ENCODE measurements around the gene ICE2. TPM values are rescaled to one million over a fixed set of nuclear protein-coding genes. Genes with fewer than 3 reads are reported as not detected.

The ICE2 gene
- total and polyA plus RNA-seq, 2 experiments from 2014 or later: 64.2 to 64.3 TPM

DNA sequence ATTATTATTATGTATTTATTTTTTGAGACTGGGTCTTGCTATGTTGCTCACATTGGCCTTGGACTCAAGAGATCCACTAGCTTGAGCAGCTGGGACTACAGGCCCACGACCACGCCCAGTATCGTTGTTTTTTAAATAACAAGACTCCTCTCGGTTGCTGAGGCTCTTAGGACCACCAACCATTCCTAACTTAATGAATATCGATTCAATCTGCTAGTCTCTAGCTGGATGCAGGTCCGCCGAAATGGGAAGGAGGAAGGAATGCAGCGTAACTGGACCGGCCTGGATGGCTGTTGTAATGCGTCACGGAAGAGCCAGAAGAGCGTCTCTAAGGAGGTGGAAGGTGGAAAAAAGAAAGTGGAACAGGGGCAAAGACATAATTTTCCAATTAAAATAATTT, 82.8 kb downstream of the ICE2 start:
- peaks cover 54% of the 10 kb centered on the region for H3K79me2 ChIP-seq (replicated peaks; ENCODE audit: insufficient read depth)
- H3K4me1 Mint-ChIP-seq: peaks cover 70% of the 10 kb centered on the region
- no peaks in the 10 kb centered on the region; the same call in 1 of the 3 replicates for H3K36me3 Mint-ChIP-seq (ENCODE audit: low read depth)
- ATAC-seq (peak; percentile 2; the same call in 1 of the 3 replicates), DNase-seq (ENCODE audit: low spot score) (peak; percentile 81)
- H3K4me2 ChIP-seq: peak overlapping the region; percentile 83
- H3K9me2 ChIP-seq (ENCODE audit: insufficient read depth): no peaks in the 10 kb centered on the region
- H4K20me1 ChIP-seq (replicated peaks; ENCODE audit: insufficient read depth): peaks cover 12% of the 10 kb centered on the region; the same call in 1 of the 2 replicates
- H3K27me3 ChIP-seq (ENCODE audit: insufficient read depth): peaks cover 20% of the 10 kb centered on the region
- peak overlapping the region; percentile 83 for H3K4me3 Mint-ChIP-seq
- no peak overlapping the region for H3K27ac Mint-ChIP-seq
- peaks cover 6% of the 10 kb centered on the region; the same call in 1 of the 2 replicates for H3F3A ChIP-seq (replicated peaks; ENCODE audit: low read depth)
- H3K4me3 ChIP-seq: peak overlapping the region; percentile 92; the same call in 1 of the 2 replicates
- no peaks in the 10 kb centered on the region for H3K36me3 ChIP-seq (ENCODE audit: insufficient read depth)
- TF ChIP-seq ZNF114 (CRISPR knock-in tag; IDR thresholded peaks at IDR 0.05): no peak
- no peaks in the 10 kb centered on the region for H3K9me3 Mint-ChIP-seq
- H3K27me3 Mint-ChIP-seq (ENCODE audit: insufficient read depth, low read depth, poor library complexity): peaks cover 12% of the 10 kb centered on the region
- H3K27ac ChIP-seq (ENCODE audit: low read depth): no peak overlapping the region
- peaks cover 62% of the 10 kb centered on the region for H3K4me1 ChIP-seq (ENCODE audit: insufficient read depth)
- no peak overlapping the region for H2AFZ ChIP-seq

DNA sequence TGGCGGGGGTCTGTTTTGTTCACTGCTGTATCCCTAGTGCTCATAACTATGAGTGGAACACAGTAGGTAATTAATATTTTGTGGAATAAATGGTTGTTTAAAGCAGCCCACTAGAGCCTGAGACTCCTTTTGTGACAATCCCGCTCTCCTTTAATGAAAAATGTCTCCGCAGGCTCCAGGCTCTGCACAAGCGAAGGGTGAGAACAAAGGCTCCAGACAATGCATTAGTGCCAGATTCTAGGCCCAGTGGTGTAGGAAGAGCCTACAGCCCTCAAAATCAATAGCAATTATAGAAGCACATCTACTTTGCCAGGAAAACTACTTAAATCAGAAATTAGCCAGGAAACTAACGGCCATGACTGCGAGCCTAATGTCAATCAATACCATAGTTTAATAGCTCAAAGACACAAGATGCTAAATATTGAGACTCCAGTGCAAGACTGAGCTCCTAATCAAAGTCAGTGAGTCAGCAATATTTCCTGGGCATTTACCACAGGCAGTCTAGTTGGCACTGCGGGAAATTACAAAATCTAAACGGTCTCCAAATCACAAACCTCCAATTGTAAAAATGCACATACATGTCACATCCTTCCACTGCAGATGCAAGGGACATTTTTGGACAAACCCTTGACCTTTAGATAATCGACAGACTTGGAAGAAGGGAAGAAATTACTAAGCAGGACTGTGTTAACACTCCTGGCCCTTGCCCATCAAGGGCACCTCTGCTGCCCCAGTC, 83.5 kb downstream of the ICE2 start:
- H3K4me1 ChIP-seq (ENCODE audit: insufficient read depth): peaks cover 62% of the 10 kb centered on the region
- ATAC-seq: no peak
- peaks cover 60% of the 10 kb centered on the region for H3K79me2 ChIP-seq (replicated peaks; ENCODE audit: insufficient read depth)
- Mint-ChIP-seq H3K9me3 (no peaks in the 10 kb centered on the region), H3K27me3 (ENCODE audit: insufficient read depth, low read depth, poor library complexity) (peaks cover 12% of the 10 kb centered on the region), H3K36me3 (ENCODE audit: low read depth) (no peaks in the 10 kb centered on the region; the same call in 1 of the 3 replicates), H3K4me3 (no peak overlapping the region), H3K4me1 (peaks cover 69% of the 10 kb centered on the region), H3K27ac (no peak overlapping the region)
- no peaks in the 10 kb centered on the region for H3K9me2 ChIP-seq (ENCODE audit: insufficient read depth)
- H3F3A ChIP-seq (replicated peaks; ENCODE audit: low read depth): peaks cover 6% of the 10 kb centered on the region; the same call in 1 of the 2 replicates
- H3K36me3 ChIP-seq (ENCODE audit: insufficient read depth): no peaks in the 10 kb centered on the region
- no peak overlapping the region for H3K27ac ChIP-seq (ENCODE audit: low read depth)
- H3K4me2 ChIP-seq: peak overlapping the region; percentile 83; the same call in 1 of the 2 replicates
- H2AFZ ChIP-seq: no peak overlapping the region
- no peak for DNase-seq (ENCODE audit: low spot score)
- no peak overlapping the region for H3K4me3 ChIP-seq
- H4K20me1 ChIP-seq (replicated peaks; ENCODE audit: insufficient read depth): peaks cover 12% of the 10 kb centered on the region; the same call in 1 of the 2 replicates
- H3K27me3 ChIP-seq (ENCODE audit: insufficient read depth): peaks cover 20% of the 10 kb centered on the region
- TF ChIP-seq, protein P1, sequence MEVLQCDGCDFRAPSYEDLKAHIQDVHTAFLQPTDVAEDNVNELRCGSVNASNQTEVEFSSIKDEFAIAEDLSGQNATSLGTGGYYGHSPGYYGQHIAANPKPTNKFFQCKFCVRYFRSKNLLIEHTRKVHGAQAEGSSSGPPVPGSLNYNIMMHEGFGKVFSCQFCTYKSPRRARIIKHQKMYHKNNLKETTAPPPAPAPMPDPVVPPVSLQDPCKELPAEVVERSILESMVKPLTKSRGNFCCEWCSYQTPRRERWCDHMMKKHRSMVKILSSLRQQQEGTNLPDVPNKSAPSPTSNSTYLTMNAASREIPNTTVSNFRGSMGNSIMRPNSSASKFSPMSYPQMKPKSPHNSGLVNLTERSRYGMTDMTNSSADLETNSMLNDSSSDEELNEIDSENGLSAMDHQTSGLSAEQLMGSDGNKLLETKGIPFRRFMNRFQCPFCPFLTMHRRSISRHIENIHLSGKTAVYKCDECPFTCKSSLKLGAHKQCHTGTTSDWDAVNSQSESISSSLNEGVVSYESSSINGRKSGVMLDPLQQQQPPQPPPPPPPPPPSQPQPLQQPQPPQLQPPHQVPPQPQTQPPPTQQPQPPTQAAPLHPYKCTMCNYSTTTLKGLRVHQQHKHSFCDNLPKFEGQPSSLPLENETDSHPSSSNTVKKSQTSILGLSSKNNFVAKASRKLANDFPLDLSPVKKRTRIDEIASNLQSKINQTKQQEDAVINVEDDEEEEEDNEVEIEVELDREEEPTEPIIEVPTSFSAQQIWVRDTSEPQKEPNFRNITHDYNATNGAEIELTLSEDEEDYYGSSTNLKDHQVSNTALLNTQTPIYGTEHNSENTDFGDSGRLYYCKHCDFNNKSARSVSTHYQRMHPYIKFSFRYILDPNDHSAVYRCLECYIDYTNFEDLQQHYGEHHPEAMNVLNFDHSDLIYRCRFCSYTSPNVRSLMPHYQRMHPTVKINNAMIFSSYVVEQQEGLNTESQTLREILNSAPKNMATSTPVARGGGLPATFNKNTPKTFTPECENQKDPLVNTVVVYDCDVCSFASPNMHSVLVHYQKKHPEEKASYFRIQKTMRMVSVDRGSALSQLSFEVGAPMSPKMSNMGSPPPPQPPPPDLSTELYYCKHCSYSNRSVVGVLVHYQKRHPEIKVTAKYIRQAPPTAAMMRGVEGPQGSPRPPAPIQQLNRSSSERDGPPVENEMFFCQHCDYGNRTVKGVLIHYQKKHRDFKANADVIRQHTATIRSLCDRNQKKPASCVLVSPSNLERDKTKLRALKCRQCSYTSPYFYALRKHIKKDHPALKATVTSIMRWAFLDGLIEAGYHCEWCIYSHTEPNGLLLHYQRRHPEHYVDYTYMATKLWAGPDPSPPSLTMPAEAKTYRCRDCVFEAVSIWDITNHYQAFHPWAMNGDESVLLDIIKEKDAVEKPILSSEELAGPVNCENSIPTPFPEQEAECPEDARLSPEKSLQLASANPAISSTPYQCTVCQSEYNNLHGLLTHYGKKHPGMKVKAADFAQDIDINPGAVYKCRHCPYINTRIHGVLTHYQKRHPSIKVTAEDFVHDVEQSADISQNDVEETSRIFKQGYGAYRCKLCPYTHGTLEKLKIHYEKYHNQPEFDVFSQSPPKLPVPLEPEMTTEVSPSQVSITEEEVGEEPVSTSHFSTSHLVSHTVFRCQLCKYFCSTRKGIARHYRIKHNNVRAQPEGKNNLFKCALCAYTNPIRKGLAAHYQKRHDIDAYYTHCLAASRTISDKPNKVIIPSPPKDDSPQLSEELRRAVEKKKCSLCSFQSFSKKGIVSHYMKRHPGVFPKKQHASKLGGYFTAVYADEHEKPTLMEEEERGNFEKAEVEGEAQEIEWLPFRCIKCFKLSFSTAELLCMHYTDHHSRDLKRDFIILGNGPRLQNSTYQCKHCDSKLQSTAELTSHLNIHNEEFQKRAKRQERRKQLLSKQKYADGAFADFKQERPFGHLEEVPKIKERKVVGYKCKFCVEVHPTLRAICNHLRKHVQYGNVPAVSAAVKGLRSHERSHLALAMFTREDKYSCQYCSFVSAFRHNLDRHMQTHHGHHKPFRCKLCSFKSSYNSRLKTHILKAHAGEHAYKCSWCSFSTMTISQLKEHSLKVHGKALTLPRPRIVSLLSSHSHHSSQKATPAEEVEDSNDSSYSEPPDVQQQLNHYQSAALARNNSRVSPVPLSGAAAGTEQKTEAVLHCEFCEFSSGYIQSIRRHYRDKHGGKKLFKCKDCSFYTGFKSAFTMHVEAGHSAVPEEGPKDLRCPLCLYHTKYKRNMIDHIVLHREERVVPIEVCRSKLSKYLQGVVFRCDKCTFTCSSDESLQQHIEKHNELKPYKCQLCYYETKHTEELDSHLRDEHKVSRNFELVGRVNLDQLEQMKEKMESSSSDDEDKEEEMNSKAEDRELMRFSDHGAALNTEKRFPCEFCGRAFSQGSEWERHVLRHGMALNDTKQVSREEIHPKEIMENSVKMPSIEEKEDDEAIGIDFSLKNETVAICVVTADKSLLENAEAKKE (CRISPR knock-in tag; IDR thresholded peaks at IDR 0.05): no peak
- TF ChIP-seq, protein P2, sequence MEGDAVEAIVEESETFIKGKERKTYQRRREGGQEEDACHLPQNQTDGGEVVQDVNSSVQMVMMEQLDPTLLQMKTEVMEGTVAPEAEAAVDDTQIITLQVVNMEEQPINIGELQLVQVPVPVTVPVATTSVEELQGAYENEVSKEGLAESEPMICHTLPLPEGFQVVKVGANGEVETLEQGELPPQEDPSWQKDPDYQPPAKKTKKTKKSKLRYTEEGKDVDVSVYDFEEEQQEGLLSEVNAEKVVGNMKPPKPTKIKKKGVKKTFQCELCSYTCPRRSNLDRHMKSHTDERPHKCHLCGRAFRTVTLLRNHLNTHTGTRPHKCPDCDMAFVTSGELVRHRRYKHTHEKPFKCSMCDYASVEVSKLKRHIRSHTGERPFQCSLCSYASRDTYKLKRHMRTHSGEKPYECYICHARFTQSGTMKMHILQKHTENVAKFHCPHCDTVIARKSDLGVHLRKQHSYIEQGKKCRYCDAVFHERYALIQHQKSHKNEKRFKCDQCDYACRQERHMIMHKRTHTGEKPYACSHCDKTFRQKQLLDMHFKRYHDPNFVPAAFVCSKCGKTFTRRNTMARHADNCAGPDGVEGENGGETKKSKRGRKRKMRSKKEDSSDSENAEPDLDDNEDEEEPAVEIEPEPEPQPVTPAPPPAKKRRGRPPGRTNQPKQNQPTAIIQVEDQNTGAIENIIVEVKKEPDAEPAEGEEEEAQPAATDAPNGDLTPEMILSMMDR (conservative IDR thresholded peaks at IDR 0.05; ENCODE audit: low read depth in 2 of 2): no peak
- TF ChIP-seq, protein P3, sequence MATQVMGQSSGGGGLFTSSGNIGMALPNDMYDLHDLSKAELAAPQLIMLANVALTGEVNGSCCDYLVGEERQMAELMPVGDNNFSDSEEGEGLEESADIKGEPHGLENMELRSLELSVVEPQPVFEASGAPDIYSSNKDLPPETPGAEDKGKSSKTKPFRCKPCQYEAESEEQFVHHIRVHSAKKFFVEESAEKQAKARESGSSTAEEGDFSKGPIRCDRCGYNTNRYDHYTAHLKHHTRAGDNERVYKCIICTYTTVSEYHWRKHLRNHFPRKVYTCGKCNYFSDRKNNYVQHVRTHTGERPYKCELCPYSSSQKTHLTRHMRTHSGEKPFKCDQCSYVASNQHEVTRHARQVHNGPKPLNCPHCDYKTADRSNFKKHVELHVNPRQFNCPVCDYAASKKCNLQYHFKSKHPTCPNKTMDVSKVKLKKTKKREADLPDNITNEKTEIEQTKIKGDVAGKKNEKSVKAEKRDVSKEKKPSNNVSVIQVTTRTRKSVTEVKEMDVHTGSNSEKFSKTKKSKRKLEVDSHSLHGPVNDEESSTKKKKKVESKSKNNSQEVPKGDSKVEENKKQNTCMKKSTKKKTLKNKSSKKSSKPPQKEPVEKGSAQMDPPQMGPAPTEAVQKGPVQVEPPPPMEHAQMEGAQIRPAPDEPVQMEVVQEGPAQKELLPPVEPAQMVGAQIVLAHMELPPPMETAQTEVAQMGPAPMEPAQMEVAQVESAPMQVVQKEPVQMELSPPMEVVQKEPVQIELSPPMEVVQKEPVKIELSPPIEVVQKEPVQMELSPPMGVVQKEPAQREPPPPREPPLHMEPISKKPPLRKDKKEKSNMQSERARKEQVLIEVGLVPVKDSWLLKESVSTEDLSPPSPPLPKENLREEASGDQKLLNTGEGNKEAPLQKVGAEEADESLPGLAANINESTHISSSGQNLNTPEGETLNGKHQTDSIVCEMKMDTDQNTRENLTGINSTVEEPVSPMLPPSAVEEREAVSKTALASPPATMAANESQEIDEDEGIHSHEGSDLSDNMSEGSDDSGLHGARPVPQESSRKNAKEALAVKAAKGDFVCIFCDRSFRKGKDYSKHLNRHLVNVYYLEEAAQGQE (IDR thresholded peaks at IDR 0.05; ENCODE audit: unreplicated experiment): no peak
- TF ChIP-seq ZNF331 (CRISPR knock-in tag; IDR thresholded peaks at IDR 0.05; ENCODE audit: low read depth) (no peak), EZH2phosphoT487 (IDR thresholded peaks at IDR 0.05; ENCODE audit: unreplicated experiment) (no peak)
- TF ChIP-seq, protein P4, sequence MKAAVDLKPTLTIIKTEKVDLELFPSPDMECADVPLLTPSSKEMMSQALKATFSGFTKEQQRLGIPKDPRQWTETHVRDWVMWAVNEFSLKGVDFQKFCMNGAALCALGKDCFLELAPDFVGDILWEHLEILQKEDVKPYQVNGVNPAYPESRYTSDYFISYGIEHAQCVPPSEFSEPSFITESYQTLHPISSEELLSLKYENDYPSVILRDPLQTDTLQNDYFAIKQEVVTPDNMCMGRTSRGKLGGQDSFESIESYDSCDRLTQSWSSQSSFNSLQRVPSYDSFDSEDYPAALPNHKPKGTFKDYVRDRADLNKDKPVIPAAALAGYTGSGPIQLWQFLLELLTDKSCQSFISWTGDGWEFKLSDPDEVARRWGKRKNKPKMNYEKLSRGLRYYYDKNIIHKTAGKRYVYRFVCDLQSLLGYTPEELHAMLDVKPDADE (IDR thresholded peaks at IDR 0.05): no peak

Measured in GM23338 (cell line).